GM18519 (cell line): ENCODE measurements around the gene NIT1.
"Not testable (repeated sequence)": the region's sequence is repeated elsewhere in the genome, so short reads cannot be mapped to it uniquely, and the experiment has no call there.

ENCODE experiments used
- ATAC-seq: cut with Tn5 transposase; IDR thresholded peaks from one replicate; pipeline ENCODE4 v1.9.1; 2021; ENCODE audit warnings: mild to moderate bottlenecking, moderate library complexity; ENCODE audit not compliant: unreplicated experiment, low FRiP score

The NIT1 gene

GRCh38 chr1:161111117-161111516, 6.8 kb upstream of the NIT1 start:
- ATAC-seq: no peak

GRCh38 chr1:161111527-161111926, 6.4 kb upstream of the NIT1 start:
- no peak for ATAC-seq

GRCh38 chr1:161113915-161114314, 4.0 kb upstream of the NIT1 start:
- ATAC-seq: no peak

DNA sequence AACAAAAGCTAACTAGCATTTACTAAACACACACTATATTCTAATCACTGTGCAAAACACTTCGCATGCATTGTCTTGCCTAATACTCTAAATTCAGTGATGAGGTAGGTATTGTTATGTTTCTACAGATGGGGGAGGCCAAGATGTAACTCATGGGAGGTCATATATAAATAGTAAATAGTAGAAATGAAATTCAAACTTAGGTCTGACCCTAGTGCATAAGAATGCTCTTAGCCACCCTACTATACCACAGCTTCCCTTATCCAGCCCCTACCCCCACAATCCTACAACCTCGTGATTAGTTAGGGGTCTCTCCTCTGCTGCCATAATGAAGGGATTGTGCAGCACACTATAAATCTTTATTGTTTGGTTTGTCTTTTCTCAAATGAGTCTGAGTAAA, 3.3 kb upstream of the NIT1 start:
- no peak for ATAC-seq

DNA sequence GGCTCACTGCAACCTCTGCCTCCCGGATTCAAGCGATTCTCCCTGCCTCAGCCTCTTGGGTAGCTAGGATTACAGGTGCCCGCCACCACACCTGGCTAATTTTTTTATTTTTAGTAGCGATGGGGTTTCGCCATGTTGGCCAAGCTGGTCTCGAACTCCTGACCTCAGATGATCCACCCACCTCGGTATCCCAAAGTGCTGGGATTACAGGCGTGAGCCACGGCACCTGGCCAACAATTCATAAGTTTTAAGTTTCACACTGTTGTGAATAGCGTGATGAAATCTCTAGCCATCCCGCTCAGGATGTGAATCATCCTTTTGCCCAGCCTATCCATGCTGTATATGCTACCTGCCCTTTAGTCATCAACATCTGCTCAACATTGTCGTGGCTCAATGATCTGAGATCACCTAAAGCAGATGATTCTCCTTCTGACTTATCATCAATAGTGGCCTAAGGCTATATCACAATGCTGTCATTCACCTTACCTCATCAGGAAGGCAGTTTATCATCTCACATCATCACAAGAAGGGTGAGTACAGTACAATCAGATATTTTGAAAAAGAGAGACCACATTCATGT, 2.7 kb upstream of the NIT1 start:
- ATAC-seq: no peak

- ATAC-seq: not testable (repeated sequence)
Measured at GRCh38 chr1:161115961-161116360, 1.9 kb upstream of the NIT1 start.

GRCh38 chr1:161119092-161119903, 1.4 kb downstream of the NIT1 start:
- ATAC-seq: no peak

DNA sequence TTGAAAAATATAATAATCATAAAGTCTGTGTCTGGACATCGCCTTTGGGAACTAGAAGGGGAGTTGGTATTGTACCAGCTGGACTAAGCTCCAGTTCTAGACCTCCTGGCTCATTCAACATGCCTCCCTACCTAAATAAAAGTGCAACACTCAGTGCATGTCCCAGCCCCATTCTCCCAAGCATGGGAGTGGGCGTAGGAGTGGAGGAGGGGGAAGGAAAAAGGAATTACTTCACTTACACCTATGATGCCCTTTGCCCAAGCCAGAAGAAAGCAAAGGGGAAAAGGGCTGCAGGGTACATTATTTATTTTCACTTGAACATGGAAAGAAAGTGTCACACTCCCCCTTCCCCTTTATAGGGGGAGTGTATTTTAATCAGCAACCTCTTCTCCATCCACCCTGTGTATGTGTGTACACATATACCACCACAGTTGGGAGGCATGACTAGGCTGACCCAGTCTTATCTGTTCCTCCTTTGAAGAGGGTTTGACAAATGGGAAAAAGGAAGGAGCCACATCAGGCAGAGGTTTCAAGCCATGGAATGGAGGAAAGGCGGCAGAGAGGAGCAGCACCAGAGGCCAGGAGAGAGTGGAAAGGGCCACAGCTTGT, 3.2 kb downstream of the NIT1 start:
- ATAC-seq: no peak

- ATAC-seq: no peak
Measured at GRCh38 chr1:161121834-161122233, 3.9 kb downstream of the NIT1 start.

- no peak for ATAC-seq
Measured at GRCh38 chr1:161122967-161123366, 5.1 kb downstream of the NIT1 start.

- ATAC-seq: no peak
Measured at GRCh38 chr1:161127649-161128048, 9.7 kb downstream of the NIT1 start.

DNA sequence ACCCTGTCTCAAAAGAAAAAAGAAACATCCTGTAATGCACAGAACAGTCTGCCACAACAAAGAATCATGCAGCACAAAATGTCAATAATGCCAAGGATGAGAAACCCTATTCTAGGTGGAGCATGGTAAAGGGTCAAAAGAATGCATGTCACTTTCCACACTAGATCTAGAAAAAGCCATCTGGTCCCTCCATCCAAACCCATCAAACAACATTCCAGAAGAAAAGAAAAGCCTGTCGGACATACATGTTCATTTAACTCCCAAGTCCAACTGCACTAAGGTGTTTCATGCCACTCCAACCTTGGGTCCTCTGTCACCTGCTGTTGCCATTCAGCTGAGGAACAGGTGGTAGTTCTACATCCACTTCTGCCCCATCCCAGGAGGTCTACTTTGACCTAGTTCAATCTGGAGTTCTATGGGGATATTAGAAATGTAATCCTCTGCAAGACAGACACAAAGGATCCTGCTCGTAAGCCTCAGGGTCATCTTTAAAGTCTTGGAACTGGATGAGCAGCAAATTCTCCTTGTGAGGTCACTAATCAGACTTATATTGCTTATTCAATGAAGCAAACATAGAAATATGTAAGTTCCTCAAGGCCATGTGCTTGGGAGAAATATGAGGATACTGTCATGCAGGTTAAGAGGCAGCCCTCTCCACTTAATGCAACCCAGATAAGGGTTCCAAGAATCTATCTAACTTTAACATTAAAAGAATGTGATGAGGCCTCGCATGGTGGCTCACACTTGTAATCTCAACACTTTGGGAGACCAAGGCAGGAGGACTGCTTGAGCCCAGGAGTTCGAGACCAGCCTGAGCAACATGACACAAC, 10.9 kb downstream of the NIT1 start:
- ATAC-seq: no peak

DNA sequence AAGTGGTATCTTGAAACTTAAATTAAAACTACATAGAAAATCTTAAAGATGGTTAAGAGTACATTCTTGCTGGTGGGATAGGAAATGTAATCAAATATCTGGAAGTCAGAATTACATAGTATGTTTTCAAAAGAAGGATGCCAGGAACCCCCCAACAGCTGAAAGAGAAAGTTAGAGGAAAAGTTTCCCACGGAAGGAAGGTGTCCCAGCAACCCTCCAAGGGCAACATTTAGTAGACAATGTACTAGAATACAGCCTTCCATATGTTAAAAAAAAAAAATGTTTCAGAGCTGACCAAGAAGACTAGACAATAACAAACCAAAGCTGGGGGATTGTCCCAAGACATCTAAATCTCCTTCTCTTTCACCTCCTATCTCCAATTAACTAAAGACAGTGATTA, 12.4 kb downstream of the NIT1 start:
- no peak for ATAC-seq

- ATAC-seq: no peak
Measured at GRCh38 chr1:161131523-161132409, 13.9 kb downstream of the NIT1 start.

- peak; percentile 91 for ATAC-seq
Measured at GRCh38 chr1:161132410-161133219, 14.7 kb downstream of the NIT1 start, which contains the start of gene DEDD. TSS of gene DEDD (minus strand) at chr1:161132667. CDS start at chr1:161124462, 8,205 bp downstream.

DNA sequence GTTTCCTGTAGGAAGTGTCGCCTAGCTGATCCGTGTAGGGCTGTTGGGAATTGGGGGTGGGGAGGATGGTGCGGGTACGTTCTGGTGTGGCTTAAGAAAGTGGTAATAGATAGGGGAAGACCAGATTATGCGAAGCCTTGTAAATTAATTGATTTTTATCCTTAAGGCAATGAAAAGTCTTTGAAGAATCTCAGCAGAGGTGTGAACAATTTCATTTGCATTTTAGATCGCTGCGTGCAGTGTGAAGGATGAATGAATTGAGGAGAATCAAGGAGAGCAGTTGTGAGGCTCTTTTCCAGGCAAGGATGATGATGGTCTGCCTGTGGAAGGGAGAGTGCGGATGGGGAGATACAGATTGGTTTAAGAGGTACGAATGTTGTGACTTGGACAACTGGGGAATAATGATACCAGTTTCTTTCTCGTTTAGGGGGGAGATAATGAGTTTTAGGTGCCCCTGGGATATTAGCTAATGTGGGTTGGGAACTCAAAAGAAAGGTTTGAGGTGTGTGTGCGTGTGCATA, 15.4 kb downstream of the NIT1 start:
- ATAC-seq: no peak

GRCh38 chr1:161137881-161138280, 20.0 kb downstream of the NIT1 start:
- ATAC-seq: no peak

- no peak for ATAC-seq
Measured at GRCh38 chr1:161138431-161138830, 20.5 kb downstream of the NIT1 start.

DNA sequence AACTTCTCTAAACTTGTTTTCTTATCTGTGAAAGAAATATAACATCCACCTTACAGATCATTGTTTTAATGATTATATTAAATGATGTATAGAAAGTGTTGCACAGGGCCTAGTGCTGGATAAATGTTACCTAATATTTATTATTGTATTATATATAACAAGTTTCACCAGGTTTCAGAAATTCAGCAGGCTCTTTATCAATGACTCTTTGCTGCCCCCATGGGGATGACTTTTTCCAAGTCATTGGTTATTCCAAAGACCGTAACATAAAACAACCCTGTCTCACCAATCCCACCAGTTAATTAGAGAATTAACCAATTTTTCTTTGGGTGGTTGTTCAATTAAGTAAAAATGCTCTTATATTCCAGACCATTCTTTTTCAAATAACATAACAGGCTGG, 21.9 kb downstream of the NIT1 start:
- ATAC-seq: no peak
